NCI-H524 treated with DMSO at 0.1 percent for 48 hours (cell line): ENCODE measurements around the gene PRR36.
A peak's percentile ranks its signal among the peaks of the same experiment; 100 is the strongest.

Experiments
- DNase-seq: peaks from one replicate; lab custom pipeline; 2025; lab: John Stamatoyannopoulos, UW

Gene PRR36

DNA sequence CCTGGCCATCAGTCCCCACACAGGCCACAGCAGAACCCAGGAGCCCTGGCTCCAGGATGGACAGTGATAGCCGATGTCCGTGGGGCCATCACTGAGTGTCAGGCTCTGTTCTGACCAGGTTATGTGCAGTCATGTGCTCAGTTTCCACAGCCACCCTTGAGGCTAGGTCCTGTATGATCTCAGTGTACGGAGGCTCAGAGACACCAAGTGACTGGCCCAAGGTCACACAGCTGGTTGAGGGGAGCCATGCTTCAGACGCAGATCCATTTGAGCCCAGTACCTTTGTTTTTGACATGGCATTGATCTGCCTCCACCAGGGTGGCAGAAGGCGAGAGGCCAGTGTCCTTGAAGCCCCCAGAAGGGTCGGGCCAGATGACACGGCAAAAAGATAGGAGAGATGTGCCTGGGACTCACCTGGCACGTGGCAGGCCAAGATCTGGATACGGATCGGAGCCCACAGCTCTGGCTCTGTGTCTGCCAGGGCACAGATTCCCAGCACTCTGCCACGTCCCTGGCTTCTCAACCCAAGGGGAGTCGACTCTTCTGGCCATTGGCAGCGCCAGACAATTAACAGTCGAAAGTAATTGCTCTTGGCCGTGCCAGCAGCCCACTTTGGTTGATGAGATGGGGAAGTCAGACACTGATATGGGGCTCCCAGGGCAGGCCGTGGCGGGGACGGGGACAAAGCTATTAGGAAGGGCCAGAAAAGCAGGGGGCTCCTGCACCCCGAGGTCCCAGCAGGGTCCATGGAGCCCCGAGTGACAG is 28.6 kb downstream of the PRR36 start:
- DNase-seq, result no peak

DNA sequence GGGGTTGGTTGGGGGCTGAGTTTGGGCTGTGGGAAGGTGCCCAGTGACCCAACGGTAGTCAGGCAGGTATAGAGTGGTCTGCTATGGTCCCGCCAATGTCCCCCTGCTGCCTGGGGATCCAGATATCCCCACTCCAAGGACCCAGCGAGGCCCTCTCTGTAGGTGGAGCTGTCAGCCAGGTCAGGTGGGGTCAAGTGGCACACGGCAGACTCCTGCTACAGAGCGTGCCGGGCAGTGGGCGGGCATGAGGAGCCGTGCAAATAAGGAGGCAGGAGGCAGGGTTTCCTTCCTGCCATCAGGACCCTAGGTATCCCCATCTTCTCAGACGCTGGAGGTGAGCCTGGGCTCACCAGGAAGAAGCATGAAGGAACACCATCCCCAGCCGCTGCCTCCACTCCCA is 29.2 kb downstream of the PRR36 start:
- no peak for DNase-seq

DNA sequence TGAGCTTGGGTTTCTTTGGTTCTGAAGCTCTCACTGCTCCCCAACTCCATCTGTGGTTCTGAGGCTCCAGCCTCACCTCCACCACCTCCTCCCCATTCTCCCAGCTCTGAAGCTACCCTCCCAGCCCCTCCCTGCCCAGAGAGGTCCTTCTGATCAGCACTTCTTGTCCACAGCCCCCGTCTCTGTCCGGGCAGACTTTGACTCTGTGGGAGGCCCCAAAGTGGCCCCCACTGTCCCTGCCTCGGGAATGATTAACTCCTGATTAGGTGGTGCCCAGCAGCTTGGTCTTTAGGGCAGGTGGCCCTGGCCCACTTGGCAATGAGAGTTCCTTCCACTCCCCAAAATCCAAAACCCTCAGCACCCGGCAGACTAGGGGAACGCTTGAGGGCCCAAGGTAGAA is 29.8 kb downstream of the PRR36 start:
- DNase-seq, result no peak

DNA sequence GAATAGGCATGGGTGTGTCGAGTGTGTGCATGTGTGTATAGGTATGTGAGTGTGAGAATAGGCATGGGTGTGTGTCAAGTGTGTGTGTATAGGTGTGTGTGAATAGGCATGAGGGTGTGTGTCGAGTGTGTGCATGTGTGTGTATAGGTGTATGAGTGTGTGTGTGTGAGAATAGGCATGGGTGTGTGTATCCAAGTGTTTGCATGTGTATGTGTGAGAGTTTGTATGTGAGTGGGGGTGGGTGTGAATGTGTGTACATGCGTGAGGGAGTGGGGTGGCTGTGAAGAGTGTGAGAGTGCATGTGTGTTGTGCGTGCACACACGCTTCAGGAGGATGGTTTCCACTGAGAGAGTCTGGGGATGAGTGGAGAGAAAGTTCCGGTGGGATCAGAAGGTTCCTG is 30.7 kb downstream of the PRR36 start:
- no peak for DNase-seq

DNA sequence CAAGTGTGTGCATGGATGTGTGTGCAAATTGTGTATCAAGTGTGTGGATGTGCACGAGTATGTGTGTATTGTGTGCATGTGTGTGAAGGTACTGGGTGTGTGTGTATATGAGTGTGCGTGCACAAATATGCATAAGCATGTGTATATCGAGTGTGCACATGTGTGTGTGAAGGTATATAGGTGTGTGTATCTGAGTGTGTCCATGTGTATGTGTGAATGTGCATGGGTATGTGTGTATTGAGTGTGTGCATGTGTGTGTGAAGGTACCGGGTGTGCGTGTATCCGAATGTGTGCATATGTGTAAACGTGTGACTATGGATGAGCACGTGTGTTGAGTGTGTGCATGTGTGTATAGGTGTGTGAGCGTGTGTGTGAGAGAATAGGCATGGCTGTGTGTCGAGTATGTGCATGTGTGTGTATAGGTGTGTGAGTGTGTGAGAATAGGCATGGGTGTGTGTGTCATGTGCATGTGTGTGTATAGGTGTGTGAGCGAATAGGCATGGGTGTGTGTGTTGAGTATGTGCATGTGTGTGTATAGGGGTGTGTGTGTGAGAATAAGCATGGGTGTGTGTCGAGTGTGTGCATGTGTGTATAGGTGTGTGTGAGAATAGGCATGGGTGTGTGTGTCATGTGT is 31.4 kb downstream of the PRR36 start:
- no peak for DNase-seq

DNA sequence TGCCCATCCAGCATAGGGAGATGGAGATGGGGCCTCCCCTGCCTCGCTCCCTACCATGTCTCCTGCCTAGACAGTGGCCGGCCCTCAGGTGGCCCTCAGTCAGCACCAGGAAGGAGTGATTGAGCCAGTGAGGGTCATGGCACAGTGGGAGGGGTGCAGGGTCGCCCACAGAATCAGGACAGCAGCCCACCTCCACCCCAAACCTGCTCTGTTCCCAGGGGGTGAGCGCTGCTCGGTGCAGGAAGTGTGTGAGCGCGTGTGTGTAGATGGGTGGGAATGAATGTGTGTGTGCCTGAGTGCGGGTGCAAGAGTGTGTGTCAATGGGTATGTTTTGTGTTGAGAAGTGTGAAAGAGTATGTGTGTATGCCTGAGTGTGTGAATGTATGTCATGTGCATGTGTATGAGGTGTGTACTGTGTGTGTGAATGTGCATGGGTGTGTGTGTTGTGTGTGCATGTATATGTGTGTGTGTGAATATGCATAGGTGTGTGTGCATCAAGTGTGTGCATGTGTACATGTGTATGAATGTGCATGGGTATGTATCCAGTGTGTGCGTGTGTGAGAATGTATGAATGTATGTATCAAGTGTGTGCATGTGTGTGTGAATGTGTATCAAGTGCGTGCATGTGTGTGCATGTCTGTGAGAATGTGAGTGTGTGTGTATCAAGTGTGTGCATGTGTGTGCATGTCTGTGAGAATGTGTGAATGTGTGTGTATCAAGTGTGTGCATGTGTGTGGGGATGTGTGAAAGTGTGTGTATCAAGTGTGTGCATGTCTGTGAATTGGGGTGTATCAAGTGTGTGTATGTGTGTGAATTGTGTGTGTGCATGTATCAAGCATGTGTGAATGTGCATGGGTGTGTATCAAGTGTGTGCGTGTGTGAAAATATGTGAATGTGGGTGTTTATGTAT is 32.2 kb downstream of the PRR36 start:
- no peak for DNase-seq

DNA sequence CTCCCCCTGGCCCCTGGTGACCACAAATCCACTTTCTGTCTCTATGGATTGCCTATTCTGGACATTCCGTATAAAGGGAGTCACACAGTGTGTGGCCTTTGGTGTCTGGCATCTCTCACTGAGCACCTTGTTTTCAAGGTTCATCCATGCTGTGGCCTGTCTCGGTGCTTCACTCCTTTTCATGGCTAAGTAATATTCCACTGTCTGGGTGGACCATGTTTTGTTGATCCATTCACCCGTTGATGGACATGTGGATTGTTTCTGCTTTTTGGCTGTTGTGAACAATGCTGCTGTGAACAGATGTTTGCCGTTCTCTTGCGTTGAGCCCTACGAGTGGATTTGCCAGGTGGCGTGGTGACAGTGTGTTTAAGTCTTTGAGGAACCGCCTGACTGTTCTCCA is 33.6 kb downstream of the PRR36 start:
- no peak for DNase-seq

DNA sequence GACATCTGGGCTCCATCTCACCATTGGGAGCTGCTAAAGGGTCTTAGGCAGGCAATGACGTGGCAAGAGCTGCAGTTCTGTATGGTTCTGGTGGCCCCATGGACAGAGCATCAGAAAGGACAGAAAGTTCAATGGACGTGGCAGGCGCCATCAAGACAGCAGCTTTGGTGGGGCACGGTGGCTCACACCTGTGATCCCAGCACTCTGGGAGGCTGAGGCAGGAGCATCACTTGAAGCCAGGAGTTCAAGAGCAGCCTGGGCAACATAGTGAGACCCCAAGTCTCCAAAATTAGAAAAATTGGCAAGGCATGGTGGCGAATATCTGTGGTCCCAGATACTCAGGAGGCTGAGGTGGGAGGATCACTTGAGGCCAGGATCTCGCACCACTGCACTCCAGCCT is 34.7 kb downstream of the PRR36 start:
- DNase-seq, result no peak

DNA sequence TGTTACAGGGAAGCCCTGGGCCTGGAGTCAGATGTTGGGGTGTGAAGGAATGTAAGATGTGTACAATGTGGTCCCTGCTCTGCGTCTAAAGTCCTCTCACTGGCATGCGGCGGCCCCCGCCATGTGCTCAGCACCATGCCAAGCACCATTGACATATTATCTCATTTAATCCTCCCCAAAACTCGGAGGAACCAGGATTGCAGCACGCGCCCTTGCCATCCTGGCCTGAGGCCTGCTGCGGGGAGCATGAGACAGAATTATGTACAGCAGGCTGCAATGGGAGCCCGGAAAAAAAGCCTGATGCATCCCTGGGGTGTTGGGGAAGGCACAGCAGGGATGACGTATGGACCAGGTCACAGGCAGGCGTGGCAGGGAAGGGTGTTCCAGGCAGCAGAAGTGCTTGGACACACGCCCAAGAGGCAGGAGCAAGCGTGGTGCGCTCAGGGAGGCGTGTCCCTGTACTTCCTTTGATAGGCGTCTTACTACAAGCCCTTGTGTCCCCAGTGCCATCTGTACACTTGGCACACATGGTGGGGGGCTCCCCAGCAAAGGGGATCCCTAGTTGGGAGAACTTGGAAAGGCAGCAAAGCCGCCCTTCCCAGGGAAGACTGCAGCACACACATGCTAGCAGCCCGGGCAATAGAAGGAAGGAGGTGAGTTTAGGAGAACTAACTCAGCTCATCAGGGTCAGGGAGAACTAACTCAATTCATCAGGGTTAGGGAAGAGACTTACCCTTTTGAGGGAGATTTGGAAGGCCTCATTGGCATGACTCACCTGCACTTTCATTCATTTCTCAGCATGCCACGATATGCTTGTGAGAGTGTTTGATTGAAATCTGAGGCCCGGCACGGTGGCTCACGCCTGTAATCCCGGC is 40.7 kb downstream of the PRR36 start:
- no peak for DNase-seq

DNA sequence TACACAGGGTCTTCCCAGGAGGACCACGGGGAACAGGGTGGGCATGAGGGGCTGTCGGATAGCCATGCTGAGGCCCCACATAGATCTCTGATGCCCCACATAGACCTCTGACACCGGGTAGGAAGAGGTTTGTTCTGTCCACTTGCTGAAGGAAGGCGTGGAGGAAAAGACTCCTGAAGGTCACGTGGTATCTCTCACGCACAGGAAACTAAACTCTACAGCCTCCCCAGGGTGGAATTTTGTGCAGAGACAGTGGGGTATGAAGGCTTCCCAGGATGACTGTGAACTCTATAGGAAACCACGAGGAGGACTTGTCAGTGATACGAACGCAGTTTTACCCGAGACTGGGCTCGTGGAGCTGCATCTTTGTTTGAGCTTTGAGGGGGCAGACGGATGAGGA is 41.4 kb downstream of the PRR36 start:
- no peak for DNase-seq

DNA sequence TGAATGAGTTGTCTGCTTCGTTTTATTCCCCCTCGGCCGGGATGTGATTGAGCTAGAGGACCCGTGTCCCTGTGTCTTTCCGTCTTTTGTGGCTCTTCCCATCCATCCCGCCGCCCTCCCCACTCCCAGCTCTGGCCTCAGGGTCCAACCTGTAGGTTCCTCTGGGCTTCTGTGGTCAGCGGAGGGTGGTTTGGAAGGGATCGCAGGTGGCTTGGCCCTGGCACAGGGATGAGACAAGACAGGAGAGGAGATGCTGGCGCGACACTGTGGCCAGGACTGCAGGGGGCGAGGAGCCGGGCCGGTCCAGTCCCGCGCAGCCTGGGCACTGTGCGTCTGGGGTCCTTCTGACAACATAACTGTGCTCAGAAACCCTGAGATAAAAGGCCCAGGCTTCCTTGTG is 42.2 kb downstream of the PRR36 start:
- DNase-seq, result no peak

DNA sequence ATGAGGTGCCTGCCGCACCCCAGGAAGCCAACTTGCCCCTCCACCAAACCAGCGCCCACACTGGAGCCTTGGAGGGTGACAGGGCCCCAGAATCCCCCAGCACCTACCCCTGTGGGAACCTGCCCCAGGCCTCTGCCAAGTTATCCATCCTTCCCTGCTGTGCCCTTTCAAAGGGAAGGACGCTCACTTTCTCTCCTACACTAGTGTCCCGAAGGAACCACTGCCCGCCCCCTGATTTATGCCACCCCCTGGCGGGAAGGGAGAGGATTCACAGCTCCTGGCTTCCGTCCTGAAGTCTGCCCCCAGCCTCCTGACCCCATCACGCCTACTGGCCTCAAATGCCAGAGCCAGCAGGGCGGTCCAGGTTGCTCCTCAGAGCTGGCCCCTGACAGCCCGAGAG is 42.7 kb downstream of the PRR36 start:
- DNase-seq, result no peak

DNA sequence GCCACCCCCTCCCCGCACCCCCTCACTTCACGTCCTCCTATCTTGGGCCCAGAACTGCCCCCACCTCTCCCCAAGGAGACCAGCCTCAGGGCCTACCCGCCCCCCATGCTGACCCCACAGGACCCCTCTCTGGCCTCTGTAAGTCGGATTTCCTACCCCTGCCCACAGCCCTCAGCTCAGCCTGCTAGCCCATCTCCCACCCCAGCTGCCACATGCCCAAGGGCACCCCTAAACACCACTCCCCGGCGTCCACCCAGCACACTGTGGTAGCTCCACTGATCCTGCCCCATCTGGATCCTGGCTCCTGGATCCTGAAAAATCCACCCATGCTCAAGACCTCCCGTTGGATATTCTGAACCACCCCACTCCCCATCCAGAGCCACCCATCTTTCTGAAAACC is 43.4 kb downstream of the PRR36 start:
- no peak for DNase-seq

DNA sequence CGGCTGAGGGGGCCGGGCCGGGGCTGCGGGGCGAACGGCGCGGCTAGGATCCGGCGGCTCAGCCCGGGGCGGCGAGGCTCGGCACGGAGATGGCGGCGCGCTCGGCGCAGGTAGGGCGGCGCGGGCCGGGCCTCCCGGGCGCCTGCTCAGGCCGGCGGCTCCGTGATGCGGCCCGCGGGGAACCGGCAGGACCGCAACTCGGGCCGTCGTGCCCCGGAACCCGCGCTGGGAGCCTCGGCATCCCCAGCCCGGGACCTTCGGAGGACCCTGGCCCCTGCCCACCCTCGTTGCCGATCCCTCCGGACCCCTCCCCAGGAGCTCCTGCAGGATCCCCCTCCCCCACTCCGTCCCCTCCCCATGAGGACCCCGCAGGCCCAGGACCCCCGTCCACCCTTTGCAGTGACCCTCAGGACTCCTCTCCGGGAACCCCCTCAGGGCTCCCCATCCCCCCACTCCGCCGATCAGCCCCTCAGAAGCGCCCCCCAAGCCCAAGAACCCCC is 43.9 kb downstream of the PRR36 start:
- no peak for DNase-seq

DNA sequence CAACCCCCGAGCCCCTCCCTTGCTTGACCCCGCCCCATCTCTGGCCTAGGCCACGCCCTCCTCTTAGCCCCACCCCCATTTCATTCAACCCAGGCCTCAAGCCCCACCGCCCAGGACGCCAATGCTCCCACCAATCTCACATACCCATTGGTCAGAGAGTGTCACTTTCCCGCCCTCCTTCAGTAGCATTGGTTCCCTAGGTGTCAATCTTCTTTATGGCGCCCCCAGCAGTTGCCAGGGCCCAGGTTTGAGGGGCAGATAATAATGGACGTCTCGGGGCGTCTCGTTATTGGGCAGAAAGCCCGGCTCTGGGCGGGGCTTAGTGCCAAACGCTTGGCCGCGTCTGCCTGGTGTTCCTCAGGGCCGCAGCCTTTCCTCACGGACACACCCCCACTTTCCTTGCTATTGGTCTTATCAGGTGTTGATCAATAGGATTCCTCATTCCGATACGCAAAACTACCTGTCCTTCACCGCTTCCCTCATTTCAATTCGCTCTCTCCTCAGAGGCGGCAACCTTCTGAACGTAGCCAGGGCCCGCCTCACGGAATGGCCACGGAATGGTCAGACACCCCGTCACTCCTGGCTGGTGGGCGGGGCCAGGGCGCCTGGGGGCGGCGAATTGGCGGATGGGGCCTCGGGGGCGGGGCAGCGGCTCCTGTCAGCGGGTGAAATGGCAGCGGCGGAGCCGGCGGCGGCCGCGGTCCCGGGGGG is 44.5 kb downstream of the PRR36 start, which contains the start of gene EVI5L:
Gene EVI5L, plus strand, starts transcription at position 658 of the 711 bp plus-strand sequence. CDS start 16,325 bp downstream, outside the sequence.
- peak; percentile 100 for DNase-seq

DNA sequence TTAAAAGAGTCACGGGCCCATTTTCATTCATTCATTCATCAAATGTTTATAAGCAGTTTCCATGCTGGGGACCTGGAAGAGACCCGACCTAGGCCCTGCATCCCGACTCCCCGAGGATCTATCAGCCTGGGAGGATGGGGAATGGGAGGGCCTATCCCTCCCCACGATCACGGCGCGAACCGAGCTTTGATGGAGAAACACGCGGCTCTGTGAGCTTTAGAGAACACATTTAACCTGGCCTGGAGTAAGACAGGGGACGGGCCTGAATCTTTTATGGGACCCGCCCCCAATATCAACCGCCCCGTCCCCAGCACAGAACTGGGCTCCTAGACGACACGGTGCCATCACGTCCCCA is 45.0 kb downstream of the PRR36 start:
- no peak for DNase-seq

DNA sequence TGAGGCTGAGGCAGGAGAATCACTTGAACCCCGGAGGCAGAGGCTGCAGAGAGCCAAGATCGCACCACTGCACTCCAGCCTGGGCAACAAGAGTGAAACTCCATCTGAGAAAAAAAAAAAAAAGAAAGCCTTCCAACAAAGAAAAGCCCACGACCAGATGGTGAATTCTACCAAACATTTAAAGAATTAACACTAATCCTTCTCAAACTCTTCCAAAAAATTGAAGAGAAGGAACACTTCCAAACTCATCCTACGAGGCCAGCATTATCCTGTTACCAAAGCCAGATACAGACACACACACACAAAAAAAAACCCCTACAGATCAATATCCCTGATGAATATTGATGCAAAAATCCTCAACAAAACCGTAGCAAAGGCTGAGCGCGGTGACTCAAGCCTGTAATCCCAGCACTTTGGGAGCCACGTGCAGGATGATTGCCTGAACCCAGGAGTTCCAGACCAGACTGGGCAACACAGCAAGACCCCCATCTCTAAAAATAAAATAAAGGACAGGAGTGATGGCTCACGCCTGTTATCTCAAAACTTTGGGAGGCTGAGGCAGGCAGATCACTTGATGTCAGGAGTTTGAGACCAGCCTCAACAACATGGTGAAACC is 50.4 kb downstream of the PRR36 start:
- no peak for DNase-seq

DNA sequence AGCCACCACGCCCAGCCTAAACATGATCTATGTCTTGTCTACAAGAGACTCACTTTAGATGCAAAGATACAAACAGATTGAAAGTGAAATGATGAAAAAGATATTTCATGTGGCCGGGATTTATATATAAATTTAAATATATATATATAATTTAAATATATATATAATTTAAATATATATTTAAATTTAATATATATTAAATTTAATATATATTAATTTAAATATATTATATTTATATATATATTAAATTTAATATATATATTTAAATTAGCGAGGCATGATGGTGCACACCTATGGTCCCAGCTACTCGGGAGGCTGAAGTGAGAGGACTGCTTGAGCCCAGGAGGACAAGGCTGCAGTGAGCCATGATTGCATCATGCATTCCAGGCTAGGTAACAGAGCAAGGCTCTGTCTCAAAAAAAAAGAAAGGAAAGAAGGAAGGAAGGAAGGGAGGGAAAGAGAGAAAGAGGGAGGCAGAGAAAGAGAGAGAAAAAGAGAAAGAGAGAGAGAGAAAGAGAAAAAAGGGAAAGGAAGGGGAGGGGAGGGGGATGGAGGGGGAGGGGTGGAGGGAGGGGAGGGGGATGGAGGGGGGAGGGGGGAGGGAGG is 51.2 kb downstream of the PRR36 start:
- no peak for DNase-seq

DNA sequence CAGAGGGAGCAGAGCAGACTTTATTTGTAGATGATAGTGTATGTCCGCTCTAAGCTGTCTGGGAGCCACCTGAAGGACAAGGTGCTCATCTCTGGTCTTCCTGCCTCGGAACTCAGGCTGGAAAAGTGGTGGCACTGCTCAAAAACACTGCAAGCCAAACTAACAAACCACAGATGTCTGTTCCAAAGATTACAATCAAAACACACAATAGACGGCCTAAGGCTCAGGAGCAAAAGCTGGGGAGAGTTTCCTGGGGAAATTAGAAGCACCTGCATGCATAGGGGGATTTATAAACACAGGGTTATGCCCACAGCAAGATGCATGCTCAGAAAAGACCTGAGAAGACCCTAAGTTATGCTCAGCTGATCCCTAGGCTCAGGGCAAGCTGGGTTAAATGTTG is 53.6 kb downstream of the PRR36 start:
- DNase-seq, result no peak

DNA sequence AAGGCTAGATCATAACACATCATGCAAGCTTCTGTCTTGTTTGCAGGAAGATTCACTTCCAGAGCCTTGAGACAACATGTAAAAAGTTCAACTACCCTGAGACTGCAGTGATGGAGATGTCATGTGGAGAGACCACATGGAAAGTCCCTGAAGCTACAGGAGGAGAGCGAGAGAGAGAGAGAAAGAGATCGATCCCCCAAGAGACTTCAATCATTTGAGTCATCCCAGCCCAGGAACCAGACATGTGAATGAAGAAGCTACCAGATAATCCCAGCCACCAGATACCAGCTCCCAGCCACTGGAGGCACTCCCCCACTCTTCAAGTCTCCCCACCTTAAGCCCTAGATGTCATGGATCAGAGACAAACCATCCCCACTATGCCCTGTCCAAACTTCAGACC is 54.9 kb downstream of the PRR36 start:
- DNase-seq, result no peak
